ENCODE measurements around the gene DNAH17. TPM values are rescaled to one million over a fixed set of nuclear protein-coding genes. Genes with fewer than 3 reads are reported as not detected.

DNAH17 gene
- total RNA-seq, 2 experiments from 2014 or later = 0.03 to 0.44 TPM

GRCh38 chr17:78559749-78560368, 17.3 kb downstream of the DNAH17 start:
- no peak overlapping the region for H3K4me3 Mint-ChIP-seq
- no peak overlapping the region for H3K27ac Mint-ChIP-seq
- no peaks in the 10 kb centered on the region for H3K9me3 Mint-ChIP-seq
- POLR2A ChIA-PET = no interaction called here
- DNase-seq (no peak), ATAC-seq (ENCODE audit: low read depth) (no peak)
- H3K27me3 Mint-ChIP-seq = peaks cover 11% of the 10 kb centered on the region
- H3K4me1 Mint-ChIP-seq = no peaks in the 10 kb centered on the region
- no peaks in the 10 kb centered on the region for H3K36me3 Mint-ChIP-seq

GRCh38 chr17:78558989-78559388, 18.2 kb downstream of the DNAH17 start:
- Mint-ChIP-seq H3K36me3 (no peaks in the 10 kb centered on the region), H3K9me3 (no peaks in the 10 kb centered on the region), H3K27ac (no peak overlapping the region), H3K4me1 (no peaks in the 10 kb centered on the region), H3K27me3 (peaks cover 11% of the 10 kb centered on the region), H3K4me3 (no peak overlapping the region)
- DNase-seq = no peak
- POLR2A ChIA-PET = no interaction called here
- ATAC-seq (ENCODE audit: low read depth) = no peak

- H3K27ac Mint-ChIP-seq = no peak overlapping the region
- peaks cover 11% of the 10 kb centered on the region for H3K27me3 Mint-ChIP-seq
- POLR2A ChIA-PET = no interaction called here
- H3K4me1 Mint-ChIP-seq = no peaks in the 10 kb centered on the region
- ATAC-seq (ENCODE audit: low read depth) (no peak), DNase-seq (peak; percentile 37)
- H3K4me3 Mint-ChIP-seq = no peak overlapping the region
- H3K9me3 Mint-ChIP-seq = no peaks in the 10 kb centered on the region
- no peaks in the 10 kb centered on the region for H3K36me3 Mint-ChIP-seq
Observed at GRCh38 chr17:78558181-78558850, 18.9 kb downstream of the DNAH17 start.

- no peak for DNase-seq
- Mint-ChIP-seq H3K4me1 (no peaks in the 10 kb centered on the region), H3K9me3 (no peaks in the 10 kb centered on the region), H3K4me3 (no peak overlapping the region), H3K27me3 (peaks cover 9% of the 10 kb centered on the region), H3K36me3 (no peaks in the 10 kb centered on the region), H3K27ac (no peak overlapping the region)
- ATAC-seq (ENCODE audit: low read depth) = no peak
- POLR2A ChIA-PET = interaction anchor here (0.7 kb wide), 1 partner anchor 1309 kb away, joined by 3 read pairs; no protein-coding TSS in a partner anchor
Observed at GRCh38 chr17:78557598-78558039, 19.6 kb downstream of the DNAH17 start.

- Mint-ChIP-seq H3K4me1 (no peaks in the 10 kb centered on the region), H3K27me3 (peaks cover 6% of the 10 kb centered on the region), H3K36me3 (no peaks in the 10 kb centered on the region), H3K4me3 (no peak overlapping the region), H3K9me3 (no peaks in the 10 kb centered on the region), H3K27ac (no peak overlapping the region)
- POLR2A ChIA-PET = interaction anchor here (0.7 kb wide), 1 partner anchor 1310 kb away, joined by 3 read pairs; no protein-coding TSS in a partner anchor
- ATAC-seq (ENCODE audit: low read depth) (no peak), DNase-seq (no peak)
Observed at GRCh38 chr17:78556812-78557211, 20.4 kb downstream of the DNAH17 start.

GRCh38 chr17:78555746-78556401, 21.3 kb downstream of the DNAH17 start:
- POLR2A ChIA-PET = no interaction called here
- Mint-ChIP-seq H3K4me1 (no peaks in the 10 kb centered on the region), H3K27me3 (peaks cover 6% of the 10 kb centered on the region), H3K4me3 (no peak overlapping the region), H3K9me3 (no peaks in the 10 kb centered on the region), H3K36me3 (no peaks in the 10 kb centered on the region), H3K27ac (no peak overlapping the region)
- ATAC-seq (ENCODE audit: low read depth) (no peak), DNase-seq (no peak)

GRCh38 chr17:78550464-78550863, 26.7 kb downstream of the DNAH17 start:
- POLR2A ChIA-PET = no interaction called here
- Mint-ChIP-seq H3K4me1 (no peaks in the 10 kb centered on the region), H3K27ac (no peak overlapping the region), H3K9me3 (no peaks in the 10 kb centered on the region), H3K27me3 (peaks cover 22% of the 10 kb centered on the region), H3K36me3 (no peaks in the 10 kb centered on the region), H3K4me3 (no peak overlapping the region)
- DNase-seq (no peak), ATAC-seq (ENCODE audit: low read depth) (no peak)

- Mint-ChIP-seq H3K27ac (no peak overlapping the region), H3K4me1 (no peaks in the 10 kb centered on the region), H3K9me3 (no peaks in the 10 kb centered on the region), H3K4me3 (no peak overlapping the region), H3K27me3 (peaks cover 22% of the 10 kb centered on the region), H3K36me3 (no peaks in the 10 kb centered on the region)
- DNase-seq (no peak), ATAC-seq (ENCODE audit: low read depth) (no peak)
- POLR2A ChIA-PET = no interaction called here
Observed at GRCh38 chr17:78548725-78549124, 28.5 kb downstream of the DNAH17 start.

- Mint-ChIP-seq H3K27ac (no peak overlapping the region), H3K36me3 (no peaks in the 10 kb centered on the region), H3K4me1 (no peaks in the 10 kb centered on the region), H3K4me3 (no peak overlapping the region), H3K27me3 (peaks cover 22% of the 10 kb centered on the region), H3K9me3 (no peaks in the 10 kb centered on the region)
- ATAC-seq (ENCODE audit: low read depth) (no peak), DNase-seq (no peak)
- POLR2A ChIA-PET = no interaction called here
Observed at GRCh38 chr17:78547035-78547434, 30.2 kb downstream of the DNAH17 start.

- H3K4me3 Mint-ChIP-seq = no peak overlapping the region
Observed at GRCh38 chr17:78546476-78546875, 30.7 kb downstream of the DNAH17 start.

GRCh38 chr17:78544881-78545755, 32.1 kb downstream of the DNAH17 start:
- Mint-ChIP-seq H3K9me3 (no peaks in the 10 kb centered on the region), H3K27me3 (peaks cover 19% of the 10 kb centered on the region), H3K4me1 (peaks cover 4% of the 10 kb centered on the region), H3K27ac (no peak overlapping the region), H3K4me3 (no peak overlapping the region), H3K36me3 (no peaks in the 10 kb centered on the region)
- ATAC-seq (ENCODE audit: low read depth) (no peak), DNase-seq (no peak)
- POLR2A ChIA-PET = no interaction called here

More at GRCh38 chr17:78546476-78546875, 30.7 kb downstream of the DNAH17 start:
- ATAC-seq (ENCODE audit: low read depth) = no peak
- Mint-ChIP-seq H3K4me1 (peaks cover 4% of the 10 kb centered on the region), H3K36me3 (no peaks in the 10 kb centered on the region), H3K27me3 (peaks cover 22% of the 10 kb centered on the region), H3K27ac (no peak overlapping the region), H3K9me3 (no peaks in the 10 kb centered on the region)
- POLR2A ChIA-PET = no interaction called here
- DNase-seq = no peak

- Mint-ChIP-seq H3K4me3 (no peak overlapping the region), H3K27me3 (peaks cover 5% of the 10 kb centered on the region), H3K4me1 (peaks cover 4% of the 10 kb centered on the region), H3K9me3 (no peaks in the 10 kb centered on the region), H3K36me3 (no peaks in the 10 kb centered on the region), H3K27ac (peak overlapping the region; percentile 34)
- no peak for DNase-seq
- POLR2A ChIA-PET = no interaction called here
- no peak for ATAC-seq (ENCODE audit: low read depth)
Observed at GRCh38 chr17:78541488-78542206, 35.5 kb downstream of the DNAH17 start.

GRCh38 chr17:78539781-78540180, 37.4 kb downstream of the DNAH17 start:
- POLR2A ChIA-PET = no interaction called here
- Mint-ChIP-seq H3K9me3 (no peaks in the 10 kb centered on the region), H3K4me3 (no peak overlapping the region), H3K27me3 (peaks cover 5% of the 10 kb centered on the region), H3K4me1 (peaks cover 20% of the 10 kb centered on the region), H3K36me3 (no peaks in the 10 kb centered on the region), H3K27ac (no peak overlapping the region)
- ATAC-seq (ENCODE audit: low read depth) (no peak), DNase-seq (no peak)
